GM18507 (cell line): ENCODE results near the gene TNNT2.

ENCODE experiments used
- DNase-seq: peaks from one replicate; pipeline ENCODE4 v3.0.0; 2011; ENCODE audit warnings: low read depth; ENCODE audit not compliant: insufficient read length; ENCODE audit errors: extremely low spot score
- FAIRE-seq: peaks from 2 replicates; lab custom pipeline; 2011; peaks lifted over from hg19 to GRCh38; lab: Jason Lieb, UNC

TNNT2 gene

GRCh38 chr1:201324821-201325677 is 52.4 kb downstream of the TNNT2 start:
- FAIRE-seq (no peak), DNase-seq (no peak)

- DNase-seq = no peak
- no peak for FAIRE-seq
These were observed 53.2 kb downstream of the TNNT2 start for GRCh38 chr1:201324306-201324705.

- FAIRE-seq (no peak), DNase-seq (no peak)
These were observed 54.6 kb downstream of the TNNT2 start for GRCh38 chr1:201322653-201323510.

DNA sequence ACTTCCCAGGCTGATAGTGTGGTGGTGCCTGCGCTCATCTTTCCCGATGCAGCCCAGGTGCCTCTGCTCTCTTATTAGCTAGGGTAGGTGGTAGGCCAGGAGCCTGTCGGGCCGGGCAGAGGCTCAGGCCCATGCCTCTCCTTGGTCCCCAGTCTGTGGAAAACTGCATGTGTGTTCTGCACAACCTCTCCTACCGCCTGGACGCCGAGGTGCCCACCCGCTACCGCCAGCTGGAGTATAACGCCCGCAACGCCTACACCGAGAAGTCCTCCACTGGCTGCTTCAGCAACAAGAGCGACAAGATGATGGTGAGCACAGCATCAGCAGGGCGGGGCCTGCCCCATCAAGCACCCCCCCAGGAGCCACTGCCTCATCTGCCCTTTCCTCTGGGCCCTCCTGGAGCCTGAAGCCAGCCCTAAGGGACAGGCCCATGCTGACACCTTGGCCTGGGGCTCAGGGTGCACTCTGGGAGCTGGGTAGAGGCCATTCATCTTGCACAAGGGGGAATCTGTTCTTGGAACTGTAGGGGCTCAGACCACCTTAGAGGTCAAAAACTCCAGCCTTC is 55.6 kb downstream of the TNNT2 start:
- DNase-seq (no peak), FAIRE-seq (no peak)

DNA sequence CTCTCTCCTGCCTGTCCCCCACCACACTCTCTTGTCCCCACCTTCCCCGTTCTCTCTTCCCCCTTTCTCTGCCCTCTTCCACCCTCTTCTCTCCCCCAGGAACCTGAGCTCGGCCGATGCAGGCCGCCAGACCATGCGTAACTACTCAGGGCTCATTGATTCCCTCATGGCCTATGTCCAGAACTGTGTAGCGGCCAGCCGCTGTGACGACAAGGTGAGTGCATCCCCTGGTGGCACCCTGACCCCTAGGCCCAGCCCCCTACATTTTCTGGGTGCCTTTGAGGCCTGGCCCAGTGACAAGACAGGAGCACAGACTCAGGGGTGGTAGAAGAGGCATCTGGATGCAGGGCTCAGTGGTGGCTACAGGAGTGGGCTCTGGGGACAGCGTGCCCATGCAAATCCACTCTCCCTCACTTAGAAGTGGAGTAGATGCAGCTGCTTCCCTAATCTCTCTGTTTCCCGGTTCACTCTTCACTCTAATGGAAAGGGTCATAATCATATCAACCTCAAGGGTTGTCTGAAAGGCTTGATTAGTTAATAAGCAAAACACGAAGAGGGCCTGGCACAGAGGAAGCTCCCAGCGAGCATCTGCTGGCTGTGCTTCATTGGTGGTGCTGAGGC is 57.2 kb downstream of the TNNT2 start:
- no peak for FAIRE-seq

DNA sequence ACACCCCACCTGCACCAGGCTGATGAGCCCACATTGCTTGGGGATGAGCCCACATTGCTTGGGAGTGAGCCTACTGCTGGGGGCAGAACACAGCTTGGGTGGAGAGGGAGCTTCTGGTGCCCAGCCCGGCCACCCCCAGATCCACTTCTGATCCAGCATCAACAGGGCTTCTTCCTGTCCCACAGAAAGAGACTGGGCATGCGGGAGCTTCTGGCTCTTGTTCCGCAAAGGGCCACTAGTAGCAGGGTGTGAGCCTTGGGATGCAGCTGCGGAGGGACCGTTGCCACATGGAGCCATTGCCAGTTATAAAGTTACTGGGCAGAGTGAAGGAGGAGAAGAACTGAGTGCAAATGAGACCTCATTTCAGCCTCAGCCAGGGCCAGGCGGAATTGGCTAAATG is 57.8 kb downstream of the TNNT2 start:
- no peak for FAIRE-seq
- no peak for DNase-seq

More for the DNA sequence above, 57.2 kb downstream of the TNNT2 start:
- no peak for DNase-seq

DNA sequence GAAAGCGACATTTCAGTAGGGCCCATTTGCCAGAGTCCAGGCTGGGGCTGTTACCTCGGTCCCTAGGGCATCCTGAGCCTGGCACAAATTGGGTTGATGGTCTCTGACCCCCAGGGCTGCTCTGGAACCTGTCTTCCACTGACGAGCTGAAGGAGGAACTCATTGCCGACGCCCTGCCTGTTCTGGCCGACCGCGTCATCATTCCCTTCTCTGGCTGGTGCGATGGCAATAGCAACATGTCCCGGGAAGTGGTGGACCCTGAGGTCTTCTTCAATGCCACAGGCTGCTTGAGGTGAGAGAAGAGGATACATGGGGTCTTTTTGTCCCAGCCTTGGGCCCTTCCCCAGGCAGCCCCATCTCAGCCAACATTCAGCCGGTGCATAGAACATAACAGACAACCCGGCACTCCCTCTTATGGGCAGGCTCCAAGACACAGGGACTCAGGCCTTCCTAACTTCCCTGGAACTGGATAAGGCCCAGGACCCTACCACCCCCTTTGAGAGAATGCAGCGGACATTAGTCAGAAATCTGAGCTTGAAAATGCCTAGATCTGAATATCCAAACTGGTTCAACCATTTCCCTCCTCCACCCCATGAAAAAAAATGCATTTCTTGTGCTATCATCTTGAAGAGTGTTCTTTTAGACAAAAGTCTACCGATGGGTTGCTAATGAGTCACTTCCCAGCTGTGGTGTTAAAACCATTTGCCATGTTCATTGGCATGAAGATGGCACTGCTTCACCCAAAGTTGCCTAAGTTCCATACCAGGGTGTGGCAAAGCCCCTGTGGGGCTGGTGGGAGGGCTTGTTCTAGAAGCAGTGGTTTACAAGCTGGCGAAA is 58.8 kb downstream of the TNNT2 start:
- DNase-seq (no peak), FAIRE-seq (no peak)

DNA sequence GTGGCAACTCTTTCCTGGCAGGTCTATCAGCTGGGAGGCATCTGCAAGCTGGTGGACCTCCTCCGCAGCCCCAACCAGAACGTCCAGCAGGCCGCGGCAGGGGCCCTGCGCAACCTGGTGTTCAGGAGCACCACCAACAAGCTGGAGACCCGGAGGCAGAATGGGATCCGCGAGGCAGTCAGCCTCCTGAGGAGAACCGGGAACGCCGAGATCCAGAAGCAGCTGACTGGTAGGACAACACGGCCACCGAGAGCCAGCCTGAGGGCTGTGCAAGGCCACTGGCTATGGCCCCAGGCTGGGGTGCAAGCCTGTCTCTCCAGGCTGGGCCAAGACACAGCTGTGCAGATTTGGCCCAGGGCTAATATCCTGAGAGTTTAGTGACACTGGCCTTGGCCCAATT is 59.9 kb downstream of the TNNT2 start:
- no peak for FAIRE-seq

DNA sequence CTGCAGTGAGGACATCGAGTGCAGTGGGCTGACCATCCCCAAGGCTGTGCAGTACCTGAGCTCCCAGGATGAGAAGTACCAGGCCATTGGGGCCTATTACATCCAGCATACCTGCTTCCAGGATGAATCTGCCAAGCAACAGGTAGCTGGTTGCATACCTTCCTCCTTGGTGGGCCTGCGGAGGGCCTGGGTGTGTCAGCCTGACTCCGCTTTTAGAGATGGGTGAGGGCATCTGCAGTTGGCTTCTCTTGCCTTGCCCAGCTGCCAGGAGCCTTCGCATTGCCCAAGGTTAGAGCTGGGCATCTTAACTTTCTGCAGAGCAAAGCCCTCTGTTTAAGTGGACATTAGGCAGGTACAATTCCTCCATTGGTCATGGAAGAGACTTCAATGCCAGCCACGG is 60.9 kb downstream of the TNNT2 start:
- FAIRE-seq = no peak
- DNase-seq = no peak

More for the DNA sequence above, 59.9 kb downstream of the TNNT2 start:
- DNase-seq = no peak

- DNase-seq = no peak
- FAIRE-seq = no peak
These were observed 64.4 kb downstream of the TNNT2 start for GRCh38 chr1:201313086-201313485.

- FAIRE-seq (no peak), DNase-seq (no peak)
These were observed 65.2 kb downstream of the TNNT2 start for GRCh38 chr1:201312298-201312697.

DNA sequence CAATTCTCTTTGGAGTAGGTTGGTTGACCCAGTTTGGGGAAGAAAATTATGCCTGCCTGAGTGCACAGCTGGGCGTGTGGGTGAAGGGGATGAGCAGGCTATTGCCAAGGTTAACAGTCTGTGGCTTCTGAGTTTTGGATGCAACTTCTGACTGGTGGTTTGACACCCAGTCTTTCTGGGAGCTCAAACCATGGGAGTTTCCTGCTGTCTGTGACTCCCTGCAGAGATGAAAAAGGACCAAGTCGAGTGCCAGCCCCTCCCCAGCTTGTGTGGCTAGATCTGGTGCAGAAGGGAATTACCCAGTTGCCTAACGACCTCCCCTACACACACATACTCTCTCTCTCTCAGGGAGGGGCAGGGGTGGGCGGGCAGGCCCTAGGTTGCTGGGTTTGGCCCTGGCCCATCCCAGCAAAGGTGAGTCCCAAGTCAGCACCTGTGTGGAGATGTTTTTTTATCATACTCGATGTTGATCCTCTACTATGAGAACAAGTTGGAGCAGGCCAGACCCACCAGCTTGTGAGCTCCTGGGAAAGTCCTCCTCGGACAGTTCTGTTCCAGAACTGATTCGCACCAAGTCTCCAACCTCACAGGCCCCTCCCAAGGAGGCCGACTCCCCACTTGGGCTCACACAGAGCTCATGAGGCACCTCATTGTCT is 66.0 kb downstream of the TNNT2 start:
- DNase-seq (no peak), FAIRE-seq (no peak)

GRCh38 chr1:201310986-201311355 is 66.5 kb downstream of the TNNT2 start:
- FAIRE-seq (no peak), DNase-seq (no peak)

GRCh38 chr1:201310251-201310985 is 67.1 kb downstream of the TNNT2 start:
- FAIRE-seq (no peak), DNase-seq (no peak)

- FAIRE-seq (no peak), DNase-seq (no peak)
These were observed 68.1 kb downstream of the TNNT2 start for GRCh38 chr1:201309416-201309815.
